ENCODE data around the gene IFITM2.

The IFITM2 gene

GRCh38 chr11:289712-290620 is 17.6 kb upstream of the IFITM2 start:
- H3K79me2 ChIP-seq (ENCODE audit: insufficient read depth, low read length): peaks cover 37% of the 10 kb centered on the region; the same call in 1 of the 2 replicates
- H3K4me3 ChIP-seq (ENCODE audit: low read length, poor library complexity, severe bottlenecking): peak overlapping the region; percentile 93
- peaks cover 40% of the 10 kb centered on the region for H3K4me1 ChIP-seq (ENCODE audit: insufficient read depth, low read length, poor library complexity, severe bottlenecking)
- H3F3A ChIP-seq (ENCODE audit: low read depth): no peaks in the 10 kb centered on the region
- H3K4me2 ChIP-seq (ENCODE audit: low read depth, low read length, poor library complexity, severe bottlenecking): peak overlapping the region; percentile 98
- H3K27me3 ChIP-seq (ENCODE audit: insufficient read depth, low read length, poor library complexity, severe bottlenecking): no peaks in the 10 kb centered on the region
- H3K9ac ChIP-seq (ENCODE audit: low read depth, low read length, poor library complexity, severe bottlenecking): peak overlapping the region; percentile 76
- H4K20me1 ChIP-seq (ENCODE audit: insufficient read depth, low read length, poor library complexity, severe bottlenecking): peaks cover 3% of the 10 kb centered on the region
- no peaks in the 10 kb centered on the region for H3K9me3 ChIP-seq (ENCODE audit: insufficient read depth, low read depth, low read length)
- H2AFZ ChIP-seq (ENCODE audit: low read length): no peak overlapping the region
- H3K36me3 ChIP-seq (ENCODE audit: insufficient read depth, low read length): no peaks in the 10 kb centered on the region; the same call in 1 of the 2 replicates
- TF ChIP-seq EZH2phosphoT487 (IDR thresholded peaks at IDR 0.05; ENCODE audit: borderline replicate concordance): no peak
- no peak for TF ChIP-seq CTCF (conservative IDR thresholded peaks at IDR 0.05; ENCODE audit: low read length)
- no peaks in the 10 kb centered on the region for H3K9me2 ChIP-seq (replicated peaks; ENCODE audit: low read depth, low read length)

- no peak for TF ChIP-seq EZH2phosphoT487 (IDR thresholded peaks at IDR 0.05; ENCODE audit: borderline replicate concordance)
- no peak for TF ChIP-seq CTCF (conservative IDR thresholded peaks at IDR 0.05; ENCODE audit: low read length)
- H3K9ac ChIP-seq (ENCODE audit: low read depth, low read length, poor library complexity, severe bottlenecking): peak overlapping the region; percentile 76
- no peaks in the 10 kb centered on the region for H3K9me2 ChIP-seq (replicated peaks; ENCODE audit: low read depth, low read length)
- no peaks in the 10 kb centered on the region for H3K9me3 ChIP-seq (ENCODE audit: insufficient read depth, low read depth, low read length)
- peaks cover 37% of the 10 kb centered on the region; the same call in 1 of the 2 replicates for H3K79me2 ChIP-seq (ENCODE audit: insufficient read depth, low read length)
- H4K20me1 ChIP-seq (ENCODE audit: insufficient read depth, low read length, poor library complexity, severe bottlenecking): peaks cover 3% of the 10 kb centered on the region
- H3K4me1 ChIP-seq (ENCODE audit: insufficient read depth, low read length, poor library complexity, severe bottlenecking): peaks cover 40% of the 10 kb centered on the region
- peak overlapping the region; percentile 93 for H3K4me3 ChIP-seq (ENCODE audit: low read length, poor library complexity, severe bottlenecking)
- no peak overlapping the region for H2AFZ ChIP-seq (ENCODE audit: low read length)
- H3K27me3 ChIP-seq (ENCODE audit: insufficient read depth, low read length, poor library complexity, severe bottlenecking): no peaks in the 10 kb centered on the region
- peak overlapping the region; percentile 98 for H3K4me2 ChIP-seq (ENCODE audit: low read depth, low read length, poor library complexity, severe bottlenecking)
- no peaks in the 10 kb centered on the region; the same call in 1 of the 2 replicates for H3K36me3 ChIP-seq (ENCODE audit: insufficient read depth, low read length)
- no peaks in the 10 kb centered on the region for H3F3A ChIP-seq (ENCODE audit: low read depth)
Observed at GRCh38 chr11:290621-291231, 16.9 kb upstream of the IFITM2 start.

- H3K4me2 ChIP-seq (ENCODE audit: low read depth, low read length, poor library complexity, severe bottlenecking): peak overlapping the region; percentile 98
- peaks cover 3% of the 10 kb centered on the region for H4K20me1 ChIP-seq (ENCODE audit: insufficient read depth, low read length, poor library complexity, severe bottlenecking)
- H3K9me3 ChIP-seq (ENCODE audit: insufficient read depth, low read depth, low read length): no peaks in the 10 kb centered on the region
- H3K79me2 ChIP-seq (ENCODE audit: insufficient read depth, low read length): peaks cover 33% of the 10 kb centered on the region; the same call in 1 of the 2 replicates
- no peak for TF ChIP-seq CTCF (conservative IDR thresholded peaks at IDR 0.05; ENCODE audit: low read length)
- no peak for TF ChIP-seq EZH2phosphoT487 (IDR thresholded peaks at IDR 0.05; ENCODE audit: borderline replicate concordance)
- no peaks in the 10 kb centered on the region for H3F3A ChIP-seq (ENCODE audit: low read depth)
- peaks cover 40% of the 10 kb centered on the region for H3K4me1 ChIP-seq (ENCODE audit: insufficient read depth, low read length, poor library complexity, severe bottlenecking)
- H3K9me2 ChIP-seq (replicated peaks; ENCODE audit: low read depth, low read length): no peaks in the 10 kb centered on the region
- peak overlapping the region; percentile 76 for H3K9ac ChIP-seq (ENCODE audit: low read depth, low read length, poor library complexity, severe bottlenecking)
- no peaks in the 10 kb centered on the region; the same call in 1 of the 2 replicates for H3K36me3 ChIP-seq (ENCODE audit: insufficient read depth, low read length)
- H3K27me3 ChIP-seq (ENCODE audit: insufficient read depth, low read length, poor library complexity, severe bottlenecking): no peaks in the 10 kb centered on the region
- H2AFZ ChIP-seq (ENCODE audit: low read length): no peak overlapping the region
- H3K4me3 ChIP-seq (ENCODE audit: low read length, poor library complexity, severe bottlenecking): peak overlapping the region; percentile 93
Observed at GRCh38 chr11:291281-292210, 16.1 kb upstream of the IFITM2 start.
